ENCODE measurements around the gene PRDM11. TPM values are rescaled to one million over a fixed set of nuclear protein-coding genes. Genes with fewer than 3 reads are reported as not detected.

PRDM11 gene
- total RNA-seq, 1 experiment from 2014 or later: 10.7 TPM

GRCh38 chr11:45165806-45166603, 19.6 kb downstream of the PRDM11 start:
- H3K4me1 ChIP-seq (replicated peaks; ENCODE audit: insufficient read depth): no peaks in the 10 kb centered on the region
- H3K4me2 ChIP-seq: no peak overlapping the region
- DNase-seq: no peak
- no peaks in the 10 kb centered on the region for H3K36me3 ChIP-seq (ENCODE audit: low read depth)
- H3K27ac ChIP-seq: no peak overlapping the region
- H4K20me1 ChIP-seq (ENCODE audit: insufficient read depth): peaks cover 3% of the 10 kb centered on the region; the same call in 1 of the 2 replicates
- H3K4me3 ChIP-seq: no peak overlapping the region
- no peak overlapping the region for H2AFZ ChIP-seq
- intact Hi-C loops (cut with micrococcal nuclease; ENCODE audit: unreplicated experiment): no loop called here
- H3K79me2 ChIP-seq (ENCODE audit: low read depth): no peaks in the 10 kb centered on the region
- TF ChIP-seq CTCF (conservative IDR thresholded peaks at IDR 0.05) (no peak), EZH2 (IDR thresholded peaks at IDR 0.05; ENCODE audit: low read depth) (no peak)
- no peaks in the 10 kb centered on the region for H3K9me3 ChIP-seq (ENCODE audit: insufficient read depth, low read depth)
- H3K27me3 ChIP-seq (ENCODE audit: insufficient read depth, low read depth): peaks cover 3% of the 10 kb centered on the region; the same call in 1 of the 2 replicates
- no TSS peak for BruUV-seq (replicated peaks)
- ChIA-PET POLR2A (ENCODE audit: unreplicated experiment) (no interaction called here), CTCF (no interaction called here)
- H3K9me2 ChIP-seq (ENCODE audit: insufficient read depth): no peaks in the 10 kb centered on the region
- no peaks in the 10 kb centered on the region for H3F3A ChIP-seq (ENCODE audit: insufficient read depth, low read depth)

- TF ChIP-seq EZH2 (IDR thresholded peaks at IDR 0.05; ENCODE audit: low read depth): no peak
- no peak for TF ChIP-seq CTCF (conservative IDR thresholded peaks at IDR 0.05)
- no peak overlapping the region for H3K4me3 ChIP-seq
- no peaks in the 10 kb centered on the region for H3F3A ChIP-seq (ENCODE audit: insufficient read depth, low read depth)
- no peak overlapping the region for H3K4me2 ChIP-seq
- intact Hi-C loops (cut with micrococcal nuclease; ENCODE audit: unreplicated experiment): no loop called here
- BruUV-seq (replicated peaks): no TSS peak
- peaks cover 3% of the 10 kb centered on the region; the same call in 1 of the 2 replicates for H3K27me3 ChIP-seq (ENCODE audit: insufficient read depth, low read depth)
- no peak overlapping the region for H2AFZ ChIP-seq
- no peaks in the 10 kb centered on the region for H3K9me3 ChIP-seq (ENCODE audit: insufficient read depth, low read depth)
- POLR2A ChIA-PET (ENCODE audit: unreplicated experiment): no interaction called here
- no peaks in the 10 kb centered on the region for H3K4me1 ChIP-seq (replicated peaks; ENCODE audit: insufficient read depth)
- H3K27ac ChIP-seq: no peak overlapping the region
- CTCF ChIA-PET: no interaction called here
- no peak for DNase-seq
- H3K36me3 ChIP-seq (ENCODE audit: low read depth): no peaks in the 10 kb centered on the region
- no peaks in the 10 kb centered on the region for H3K9me2 ChIP-seq (ENCODE audit: insufficient read depth)
- no peaks in the 10 kb centered on the region for H3K79me2 ChIP-seq (ENCODE audit: low read depth)
- H4K20me1 ChIP-seq (ENCODE audit: insufficient read depth): peaks cover 3% of the 10 kb centered on the region; the same call in 1 of the 2 replicates
Observed at GRCh38 chr11:45166604-45166897, 20.1 kb downstream of the PRDM11 start.

GRCh38 chr11:45167283-45167682, 20.8 kb downstream of the PRDM11 start:
- no peak overlapping the region for H3K4me3 ChIP-seq
- no peaks in the 10 kb centered on the region for H3K79me2 ChIP-seq (ENCODE audit: low read depth)
- intact Hi-C loops (cut with micrococcal nuclease; ENCODE audit: unreplicated experiment): no loop called here
- peaks cover 3% of the 10 kb centered on the region; the same call in 1 of the 2 replicates for H4K20me1 ChIP-seq (ENCODE audit: insufficient read depth)
- no TSS peak for BruUV-seq (replicated peaks)
- POLR2A ChIA-PET (ENCODE audit: unreplicated experiment): no interaction called here
- no peak overlapping the region for H3K27ac ChIP-seq
- H3K27me3 ChIP-seq (ENCODE audit: insufficient read depth, low read depth): peaks cover 3% of the 10 kb centered on the region; the same call in 1 of the 2 replicates
- H2AFZ ChIP-seq: no peak overlapping the region
- TF ChIP-seq CTCF (conservative IDR thresholded peaks at IDR 0.05) (no peak), EZH2 (IDR thresholded peaks at IDR 0.05; ENCODE audit: low read depth) (no peak)
- no peaks in the 10 kb centered on the region for H3F3A ChIP-seq (ENCODE audit: insufficient read depth, low read depth)
- no peaks in the 10 kb centered on the region for H3K36me3 ChIP-seq (ENCODE audit: low read depth)
- CTCF ChIA-PET: interaction anchor here (0.6 kb wide), 1 partner anchor 294 kb away, joined by 3 read pairs; no protein-coding TSS in a partner anchor
- no peak overlapping the region for H3K4me2 ChIP-seq
- no peaks in the 10 kb centered on the region for H3K9me2 ChIP-seq (ENCODE audit: insufficient read depth)
- H3K9me3 ChIP-seq (ENCODE audit: insufficient read depth, low read depth): no peaks in the 10 kb centered on the region
- no peak for DNase-seq
- no peaks in the 10 kb centered on the region for H3K4me1 ChIP-seq (replicated peaks; ENCODE audit: insufficient read depth)

Data from PC-9 (cell line).